HG03571 (cell line): ENCODE data around the gene ACTG1.

ENCODE experiments used
- ATAC-seq: cut with Tn5 transposase; IDR thresholded peaks from one replicate; pipeline ENCODE4 v1.9.1; 2021; ENCODE audit not compliant: unreplicated experiment

Gene ACTG1

GRCh38 chr17:81512562-81513371 is at the start of gene ACTG1:
Gene ACTG1, minus strand, starts transcription at chr17:81512799. Its CDS starts 445 bp downstream, at chr17:81512354.
- ATAC-seq: peak; percentile 27

DNA sequence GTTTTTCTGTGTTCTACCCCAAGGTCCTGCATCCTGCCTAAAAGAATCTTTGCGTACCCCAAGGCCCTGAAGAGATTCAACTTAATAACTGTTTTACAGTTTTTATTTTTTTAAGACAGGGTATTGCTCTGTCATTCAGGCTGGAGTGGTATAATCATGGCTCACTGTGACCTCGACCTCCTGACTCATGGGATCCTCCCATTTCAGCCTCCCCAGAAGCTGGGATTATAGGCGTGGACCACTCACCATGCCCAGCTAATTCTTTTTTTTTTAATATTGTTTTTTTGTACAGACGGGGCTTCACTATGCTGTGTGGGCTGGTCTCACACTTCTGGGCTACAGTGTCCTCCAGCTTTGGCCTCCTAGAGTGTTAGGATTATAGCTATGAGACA is 48.9 kb upstream of the ACTG1 start:
- no peak for ATAC-seq

DNA sequence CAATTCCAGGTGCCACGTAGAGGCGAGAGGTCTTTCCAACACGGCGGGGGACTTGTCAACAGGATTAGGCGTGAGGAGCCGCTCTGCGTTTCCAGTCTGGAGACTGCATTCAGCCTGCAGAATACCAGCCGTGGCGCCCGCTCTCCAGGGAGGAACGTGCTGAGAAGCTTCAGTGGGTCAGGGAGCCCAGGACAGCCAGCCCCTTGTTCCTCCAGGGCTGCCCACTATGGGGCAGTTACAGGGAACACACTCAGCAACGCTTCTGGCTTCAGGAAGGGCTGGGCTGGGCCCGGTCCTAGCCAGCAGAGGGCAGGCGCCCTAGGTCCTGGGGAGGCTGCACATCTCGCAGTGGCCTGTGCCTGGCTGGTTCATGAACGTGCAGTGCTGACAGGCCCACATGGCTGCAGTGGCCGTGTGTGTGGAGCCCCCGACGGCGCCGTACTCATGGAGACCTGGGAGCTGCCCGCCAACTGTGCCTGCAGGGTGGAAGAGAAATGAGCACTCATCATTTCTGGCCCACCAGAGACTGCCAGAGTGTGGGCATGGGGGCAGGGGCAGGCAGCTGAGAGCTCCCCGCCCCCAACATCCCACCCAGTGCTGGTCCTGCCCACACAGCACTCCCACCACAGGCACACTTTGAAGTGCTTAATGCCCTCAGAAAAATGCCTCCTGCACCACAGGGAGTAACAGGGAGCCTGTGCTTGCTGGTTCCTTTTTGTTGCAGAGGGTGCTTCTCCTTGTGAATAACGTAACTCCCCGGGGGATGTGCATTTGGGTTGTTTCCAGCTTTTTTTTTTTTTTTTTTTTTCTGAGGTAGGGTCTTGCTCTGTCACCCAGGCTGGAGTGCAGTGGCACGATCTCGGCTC is 46.6 kb upstream of the ACTG1 start:
- ATAC-seq: no peak

DNA sequence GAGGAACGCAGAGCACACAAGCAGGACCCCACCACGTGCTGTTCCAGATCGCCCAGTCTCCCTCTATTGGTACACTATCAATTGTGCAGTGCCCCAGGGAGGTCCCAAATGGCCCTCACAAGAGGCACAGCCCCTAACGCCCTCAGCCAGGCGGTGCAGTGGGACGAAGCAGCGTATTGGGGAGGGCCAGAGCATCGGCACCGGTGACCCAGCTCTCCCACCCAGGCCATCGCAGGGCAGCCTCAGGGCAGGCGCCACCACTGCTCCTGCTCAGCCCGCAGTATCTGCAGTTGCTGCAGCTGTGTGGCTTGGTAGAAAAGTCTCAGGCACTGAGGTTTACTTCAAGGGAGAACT is 45.5 kb upstream of the ACTG1 start:
- ATAC-seq: no peak

DNA sequence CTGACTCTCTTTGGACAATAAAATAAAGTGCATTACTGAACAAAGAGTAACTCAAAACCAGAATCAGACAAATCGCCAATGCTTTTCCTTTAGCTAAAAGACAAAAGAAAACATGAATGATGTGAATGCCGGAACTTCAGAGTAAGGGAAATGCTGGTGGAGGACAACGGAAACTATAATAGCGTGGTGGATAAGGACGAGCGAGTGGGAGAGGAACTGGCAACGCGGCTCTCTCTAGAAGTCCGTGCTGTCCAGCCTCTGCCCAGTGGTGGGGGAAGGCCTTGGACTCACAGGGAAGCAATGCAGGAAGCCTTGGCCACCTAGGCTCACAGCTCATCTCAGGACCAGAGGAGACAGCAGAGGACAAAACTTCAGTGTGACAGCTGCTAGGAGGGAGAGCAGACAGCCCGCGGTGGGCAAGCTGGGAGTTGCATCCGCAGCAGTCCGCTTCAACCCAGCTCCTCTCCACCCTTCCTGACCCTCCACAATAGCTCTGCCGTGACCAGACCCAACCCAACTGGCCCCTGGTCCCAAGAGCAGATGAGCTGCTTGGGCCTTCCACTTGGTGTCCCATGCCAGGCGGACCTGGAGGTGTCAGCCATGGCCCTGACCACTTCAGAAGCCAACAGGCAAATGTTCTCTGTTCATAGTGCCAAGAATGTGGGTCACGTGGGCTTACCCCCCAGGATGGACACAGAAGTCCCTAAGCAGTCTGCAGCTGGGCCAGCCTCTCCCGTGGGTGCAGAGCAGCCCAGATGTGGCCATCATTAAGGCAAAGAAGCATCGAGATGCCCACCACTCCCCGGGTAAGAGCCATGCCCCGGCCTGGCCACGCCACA is 44.9 kb upstream of the ACTG1 start:
- ATAC-seq: no peak

DNA sequence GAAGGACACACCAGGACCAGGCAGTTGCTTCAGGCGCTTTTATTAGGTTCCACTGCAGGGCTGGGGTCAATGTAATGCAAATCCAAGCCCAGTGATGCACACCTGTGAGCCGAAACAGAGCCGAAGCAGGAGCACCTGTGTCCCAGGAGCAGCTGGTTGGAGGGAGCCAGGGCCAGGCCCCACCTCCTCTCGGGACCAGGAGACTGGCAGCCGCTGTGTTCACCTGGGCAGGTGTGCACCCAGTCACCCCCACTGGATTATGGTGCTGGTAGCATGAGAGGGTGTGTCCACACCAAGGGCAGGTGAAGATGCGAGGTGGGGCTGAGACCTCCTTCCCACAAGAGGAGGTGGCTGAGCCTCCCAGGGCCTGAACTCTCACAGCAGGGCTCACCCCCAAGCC is 44.3 kb upstream of the ACTG1 start:
- no peak for ATAC-seq

- ATAC-seq: no peak
Observed at GRCh38 chr17:81556175-81556691, 43.6 kb upstream of the ACTG1 start.

- no peak for ATAC-seq
Observed at GRCh38 chr17:81553616-81554181, 41.1 kb upstream of the ACTG1 start.

DNA sequence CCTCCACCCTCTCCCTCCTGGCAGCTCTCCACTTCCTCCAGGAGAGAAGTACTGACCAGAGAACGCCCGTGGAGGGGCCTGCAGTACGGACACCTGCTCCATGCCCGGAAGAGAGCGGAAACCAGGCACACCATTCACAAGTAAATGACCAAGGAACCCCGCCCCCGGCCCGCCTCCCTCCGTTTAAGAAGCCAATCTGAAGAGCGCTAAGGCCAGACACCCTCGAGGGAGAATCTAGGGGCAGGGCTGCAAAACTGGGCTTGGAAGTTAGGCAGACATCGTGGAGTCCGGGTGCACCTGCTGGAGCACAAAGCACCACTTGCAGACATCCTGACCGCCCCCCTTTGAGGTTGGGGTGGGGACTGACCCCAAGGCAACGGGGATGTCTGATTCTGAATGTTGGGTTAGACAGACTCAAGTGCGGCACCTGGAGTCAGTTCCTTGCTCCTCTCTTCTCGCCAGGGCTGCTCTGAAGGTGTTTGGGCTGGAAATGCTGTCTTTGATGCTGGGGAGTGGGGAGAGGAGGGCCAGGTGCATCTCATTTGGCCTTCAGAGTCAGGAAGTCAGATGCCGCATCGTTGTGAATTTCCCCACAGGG is 40.5 kb upstream of the ACTG1 start:
- peak; percentile 17 for ATAC-seq

DNA sequence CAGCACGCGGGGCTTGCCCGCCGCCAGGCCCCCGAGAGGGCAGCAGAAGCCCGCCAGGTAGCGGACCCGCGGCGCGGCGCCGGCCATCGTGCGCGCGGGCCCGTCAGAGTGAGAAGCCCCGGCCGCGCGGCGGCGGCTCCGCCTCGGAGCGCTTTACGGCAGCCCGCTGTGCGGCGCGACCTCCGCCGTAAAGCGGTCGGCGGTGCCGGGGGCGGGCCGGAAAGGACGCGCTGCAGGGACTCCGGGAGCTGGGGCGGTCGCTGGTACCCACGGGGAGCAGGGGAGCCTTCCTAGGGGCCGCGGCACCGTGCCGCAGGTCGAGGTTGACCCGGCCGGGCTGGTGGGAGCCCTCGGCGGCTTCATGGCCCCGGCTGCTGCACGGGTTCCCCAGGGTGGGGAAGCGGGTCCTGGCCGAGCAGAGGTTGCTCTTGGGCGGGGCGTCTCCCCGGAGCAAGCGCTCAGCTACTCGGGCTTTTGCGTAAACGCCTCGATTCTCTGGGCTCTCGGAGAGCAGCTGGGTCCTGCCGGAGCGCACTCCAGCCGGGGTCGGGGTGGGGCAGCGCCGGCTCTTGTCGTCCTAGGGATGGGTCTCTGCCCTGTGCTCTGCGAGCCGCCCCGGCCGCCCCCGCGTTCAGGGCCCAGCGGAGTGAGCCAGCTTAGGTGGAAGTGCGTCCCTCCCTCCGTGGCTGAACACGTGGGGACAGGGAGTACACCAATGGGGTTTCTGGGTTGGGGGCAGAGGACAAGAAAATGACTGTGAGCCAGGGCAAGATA is 39.8 kb upstream of the ACTG1 start, which contains the start of gene FAAP100:
TSS of gene FAAP100 (minus strand) at position 110 of the 774 bp plus-strand sequence. CDS start at position 87, 23 bp downstream.
- ATAC-seq: peak; percentile 50

DNA sequence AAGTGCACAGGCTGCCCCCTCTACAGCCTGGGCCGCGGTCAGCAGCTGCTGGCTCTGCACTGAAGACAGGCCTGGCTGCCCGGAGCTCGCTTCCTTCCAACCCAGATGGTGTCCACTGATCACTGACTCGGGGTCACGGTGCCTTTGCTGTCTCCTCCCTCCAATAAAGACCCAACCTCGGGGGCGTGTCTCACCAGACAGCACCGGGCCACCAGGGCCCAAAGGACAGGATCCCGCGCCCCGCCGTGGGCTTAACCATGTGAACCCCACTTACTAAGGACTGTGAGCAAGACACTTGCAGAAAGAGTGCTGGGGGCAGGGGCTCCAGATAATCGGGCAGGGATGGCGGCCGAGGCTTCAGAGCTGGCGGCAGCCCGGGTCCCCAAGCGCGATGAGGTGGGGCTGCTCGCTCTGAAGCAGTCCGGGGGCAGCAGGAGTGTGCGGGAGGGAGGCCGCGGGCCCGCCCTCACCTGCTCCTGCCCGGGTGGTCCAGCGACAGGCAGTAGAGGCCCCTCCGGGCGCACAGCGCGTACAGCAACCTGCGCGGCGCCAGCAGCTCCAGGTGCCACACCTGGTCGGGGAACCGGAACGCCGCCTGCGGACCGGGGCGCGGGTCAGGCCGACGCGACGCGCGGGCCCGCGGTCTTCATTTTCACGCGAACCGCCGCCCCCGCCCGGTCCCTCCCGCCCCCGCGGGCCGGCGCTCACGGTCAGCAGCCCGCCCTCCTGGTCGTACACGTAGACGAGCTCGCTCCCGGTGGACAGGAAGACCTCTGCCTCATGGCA is 39.1 kb upstream of the ACTG1 start:
- ATAC-seq: no peak

- no peak for ATAC-seq
Observed at GRCh38 chr17:81550830-81551457, 38.3 kb upstream of the ACTG1 start.

- ATAC-seq: no peak
Observed at GRCh38 chr17:81550285-81550684, 37.7 kb upstream of the ACTG1 start.

- ATAC-seq: no peak
Observed at GRCh38 chr17:81549826-81550225, 37.2 kb upstream of the ACTG1 start.

DNA sequence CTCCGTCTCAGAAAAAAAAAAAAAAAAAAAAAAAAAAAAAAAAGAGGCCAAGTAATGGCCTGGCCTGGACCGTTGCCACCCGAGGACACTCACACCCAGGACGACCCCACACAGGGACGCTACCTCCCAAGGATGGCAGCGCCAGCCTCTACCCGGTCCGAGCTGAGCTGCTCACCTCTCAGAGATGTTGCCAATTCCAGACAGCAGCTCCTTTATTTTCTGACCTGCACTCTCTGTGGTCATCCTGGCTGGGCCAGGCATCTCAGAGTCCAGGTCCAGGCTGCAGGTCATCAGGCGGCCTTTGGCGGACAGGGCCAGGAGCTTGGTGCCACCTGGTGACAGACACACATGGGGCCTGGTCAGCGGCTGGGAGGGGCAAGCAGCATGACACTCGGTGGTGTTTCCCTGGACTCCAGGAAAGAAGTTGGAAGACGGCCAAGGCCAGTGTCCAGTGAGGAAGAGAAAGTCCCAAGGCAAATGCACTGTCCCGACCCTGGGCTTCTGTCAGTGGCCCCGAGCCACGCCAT is 36.5 kb upstream of the ACTG1 start:
- ATAC-seq: no peak

DNA sequence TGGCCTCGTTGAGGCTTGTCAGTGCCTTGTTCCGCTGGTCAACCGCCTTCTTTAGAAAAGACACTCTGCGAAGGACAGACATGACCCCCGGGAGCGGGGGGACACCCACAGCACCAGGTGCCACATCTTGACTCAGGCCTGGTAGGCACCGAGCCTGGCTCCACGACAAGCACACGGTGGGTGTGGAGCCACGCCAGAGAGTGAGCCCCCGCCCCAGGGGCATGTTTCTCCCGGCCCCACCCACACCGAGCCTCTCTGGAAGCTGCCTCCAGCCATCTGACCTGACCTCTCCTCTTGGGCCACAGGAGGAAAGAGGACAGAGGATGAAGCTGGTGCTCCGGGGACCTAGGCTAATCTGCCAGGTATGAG is 35.0 kb upstream of the ACTG1 start:
- ATAC-seq: no peak

- no peak for ATAC-seq
Observed at GRCh38 chr17:81546906-81547613, 34.5 kb upstream of the ACTG1 start.
